Measurements from ENCODE around the gene TMPRSS9. TPM values are rescaled to one million over a fixed set of nuclear protein-coding genes. Genes with fewer than 3 reads are reported as not detected.

TMPRSS9 gene
- total RNA-seq, 1 donor from 2014 or later, result not detected

DNA sequence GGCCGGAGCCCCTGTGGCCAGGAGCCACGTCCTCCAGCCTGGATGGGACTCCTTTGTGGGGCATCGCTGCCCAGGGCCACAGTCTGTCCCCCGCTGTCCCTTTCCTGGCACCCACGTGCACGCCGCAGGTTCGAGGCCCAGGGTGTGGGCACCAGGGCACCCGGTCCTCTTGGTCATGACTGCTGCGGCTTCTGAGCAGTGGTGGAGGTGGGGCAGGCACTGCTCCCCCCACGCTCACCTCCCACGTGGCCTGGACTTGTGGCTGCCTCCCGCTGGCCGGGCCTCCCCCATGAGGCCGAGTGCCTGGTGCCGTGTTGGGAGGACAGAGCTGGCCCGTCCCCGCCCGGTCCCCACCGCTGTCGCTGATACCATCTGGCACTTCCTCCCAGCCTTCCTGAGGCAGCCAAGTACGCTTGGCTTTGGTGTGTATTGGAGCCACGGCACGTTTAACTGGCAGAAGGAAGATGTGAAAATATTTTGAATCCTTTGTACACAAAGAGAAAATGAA is 18.8 kb upstream of the TMPRSS9 start:
- peaks cover under 1% of the 10 kb centered on the region for H3K4me1 Mint-ChIP-seq (ENCODE audit: low read depth)
- H3K9me3 Mint-ChIP-seq (ENCODE audit: low read depth), result no peaks in the 10 kb centered on the region
- no peak for DNase-seq (ENCODE audit: low spot score, unreplicated experiment)
- H3K36me3 Mint-ChIP-seq (ENCODE audit: insufficient read depth), result no peaks in the 10 kb centered on the region
- TF ChIP-seq, protein P1, sequence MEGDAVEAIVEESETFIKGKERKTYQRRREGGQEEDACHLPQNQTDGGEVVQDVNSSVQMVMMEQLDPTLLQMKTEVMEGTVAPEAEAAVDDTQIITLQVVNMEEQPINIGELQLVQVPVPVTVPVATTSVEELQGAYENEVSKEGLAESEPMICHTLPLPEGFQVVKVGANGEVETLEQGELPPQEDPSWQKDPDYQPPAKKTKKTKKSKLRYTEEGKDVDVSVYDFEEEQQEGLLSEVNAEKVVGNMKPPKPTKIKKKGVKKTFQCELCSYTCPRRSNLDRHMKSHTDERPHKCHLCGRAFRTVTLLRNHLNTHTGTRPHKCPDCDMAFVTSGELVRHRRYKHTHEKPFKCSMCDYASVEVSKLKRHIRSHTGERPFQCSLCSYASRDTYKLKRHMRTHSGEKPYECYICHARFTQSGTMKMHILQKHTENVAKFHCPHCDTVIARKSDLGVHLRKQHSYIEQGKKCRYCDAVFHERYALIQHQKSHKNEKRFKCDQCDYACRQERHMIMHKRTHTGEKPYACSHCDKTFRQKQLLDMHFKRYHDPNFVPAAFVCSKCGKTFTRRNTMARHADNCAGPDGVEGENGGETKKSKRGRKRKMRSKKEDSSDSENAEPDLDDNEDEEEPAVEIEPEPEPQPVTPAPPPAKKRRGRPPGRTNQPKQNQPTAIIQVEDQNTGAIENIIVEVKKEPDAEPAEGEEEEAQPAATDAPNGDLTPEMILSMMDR (IDR thresholded peaks at IDR 0.05; ENCODE audit: unreplicated experiment), result no peak
- no peaks in the 10 kb centered on the region for H3K27me3 Mint-ChIP-seq
- H3K4me3 Mint-ChIP-seq (ENCODE audit: low read depth), result no peak overlapping the region
- no peak overlapping the region for H3K27ac Mint-ChIP-seq

GRCh38 chr19:2341982-2342381 is 18.1 kb upstream of the TMPRSS9 start:
- Mint-ChIP-seq H3K4me1 (ENCODE audit: low read depth) (no peaks in the 10 kb centered on the region), H3K4me3 (ENCODE audit: low read depth) (no peak overlapping the region), H3K9me3 (ENCODE audit: low read depth) (no peaks in the 10 kb centered on the region), H3K27me3 (no peaks in the 10 kb centered on the region), H3K36me3 (ENCODE audit: insufficient read depth) (no peaks in the 10 kb centered on the region), H3K27ac (no peak overlapping the region)
- DNase-seq (ENCODE audit: low spot score, unreplicated experiment), result no peak
- TF ChIP-seq, protein P1 (IDR thresholded peaks at IDR 0.05; ENCODE audit: unreplicated experiment), result no peak

- Mint-ChIP-seq H3K36me3 (ENCODE audit: insufficient read depth) (no peaks in the 10 kb centered on the region), H3K27me3 (no peaks in the 10 kb centered on the region), H3K27ac (no peak overlapping the region), H3K4me3 (ENCODE audit: low read depth) (no peak overlapping the region), H3K9me3 (ENCODE audit: low read depth) (no peaks in the 10 kb centered on the region), H3K4me1 (ENCODE audit: low read depth) (no peaks in the 10 kb centered on the region)
- no peak for DNase-seq (ENCODE audit: low spot score, unreplicated experiment)
- TF ChIP-seq, protein P1 (IDR thresholded peaks at IDR 0.05; ENCODE audit: unreplicated experiment), result no peak
Measured at GRCh38 chr19:2342656-2343288, 17.3 kb upstream of the TMPRSS9 start.

DNA sequence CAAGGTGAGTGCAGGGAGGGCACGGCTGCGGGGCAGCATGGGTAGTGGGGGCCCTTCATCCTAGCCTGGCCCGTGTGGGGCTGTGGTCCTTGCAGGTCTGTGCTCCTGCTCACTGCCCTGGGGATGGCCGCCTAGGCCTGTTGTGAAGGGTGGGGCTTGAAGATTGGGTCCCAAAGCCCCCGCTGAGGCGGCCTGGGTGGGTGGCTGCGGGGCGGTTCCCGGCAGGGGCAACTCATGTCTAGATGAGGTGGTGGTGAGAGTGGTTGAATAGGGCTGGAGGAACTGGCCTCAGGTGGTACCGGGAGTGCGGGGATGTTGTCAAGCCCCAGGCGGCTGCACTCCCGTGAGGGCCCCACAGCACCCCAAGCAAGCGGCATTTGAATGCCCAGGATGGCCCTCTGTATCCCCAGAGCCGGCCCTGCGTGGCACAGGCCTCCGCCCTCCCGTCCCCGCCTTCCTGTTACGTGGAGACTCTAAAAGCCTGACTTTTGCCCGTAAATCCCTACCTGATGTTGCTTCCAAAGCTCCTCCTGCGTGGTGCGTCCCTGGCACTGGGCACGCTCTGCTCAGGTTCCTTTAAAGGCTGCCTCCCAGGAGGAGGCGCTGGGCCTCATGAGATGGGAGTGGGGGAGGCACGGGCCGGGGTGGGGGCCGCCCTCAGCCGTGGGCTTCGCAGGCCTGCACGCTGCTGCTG is 16.6 kb upstream of the TMPRSS9 start:
- Mint-ChIP-seq H3K4me3 (ENCODE audit: low read depth) (no peak overlapping the region), H3K27me3 (no peaks in the 10 kb centered on the region), H3K36me3 (ENCODE audit: insufficient read depth) (no peaks in the 10 kb centered on the region), H3K9me3 (ENCODE audit: low read depth) (no peaks in the 10 kb centered on the region), H3K4me1 (ENCODE audit: low read depth) (no peaks in the 10 kb centered on the region), H3K27ac (no peak overlapping the region)
- no peak for DNase-seq (ENCODE audit: low spot score, unreplicated experiment)
- TF ChIP-seq, protein P1 (IDR thresholded peaks at IDR 0.05; ENCODE audit: unreplicated experiment), result no peak

- TF ChIP-seq, protein P1 (IDR thresholded peaks at IDR 0.05; ENCODE audit: unreplicated experiment), result no peak
- no peaks in the 10 kb centered on the region for H3K4me1 Mint-ChIP-seq (ENCODE audit: low read depth)
- DNase-seq (ENCODE audit: low spot score, unreplicated experiment), result no peak
- no peaks in the 10 kb centered on the region for H3K36me3 Mint-ChIP-seq (ENCODE audit: insufficient read depth)
- H3K4me3 Mint-ChIP-seq (ENCODE audit: low read depth), result no peak overlapping the region
- H3K9me3 Mint-ChIP-seq (ENCODE audit: low read depth), result no peaks in the 10 kb centered on the region
- H3K27me3 Mint-ChIP-seq, result no peaks in the 10 kb centered on the region
- H3K27ac Mint-ChIP-seq, result no peak overlapping the region
Measured at GRCh38 chr19:2344381-2344870, 15.6 kb upstream of the TMPRSS9 start.
